LNCAP (cell line): ENCODE results near the gene NPDC1.

ENCODE experiments used
- TF ChIP-seq, protein P1 (sequence below): fragments of 450-650 bp; IDR thresholded peaks from 2 replicates; pipeline ENCODE4 v1.5.1; 2017; ENCODE audit warnings: mild to moderate bottlenecking

Gene NPDC1

GRCh38 chr9:137009938-137010732 is 35.8 kb downstream of the NPDC1 start:
- TF ChIP-seq, protein P1, sequence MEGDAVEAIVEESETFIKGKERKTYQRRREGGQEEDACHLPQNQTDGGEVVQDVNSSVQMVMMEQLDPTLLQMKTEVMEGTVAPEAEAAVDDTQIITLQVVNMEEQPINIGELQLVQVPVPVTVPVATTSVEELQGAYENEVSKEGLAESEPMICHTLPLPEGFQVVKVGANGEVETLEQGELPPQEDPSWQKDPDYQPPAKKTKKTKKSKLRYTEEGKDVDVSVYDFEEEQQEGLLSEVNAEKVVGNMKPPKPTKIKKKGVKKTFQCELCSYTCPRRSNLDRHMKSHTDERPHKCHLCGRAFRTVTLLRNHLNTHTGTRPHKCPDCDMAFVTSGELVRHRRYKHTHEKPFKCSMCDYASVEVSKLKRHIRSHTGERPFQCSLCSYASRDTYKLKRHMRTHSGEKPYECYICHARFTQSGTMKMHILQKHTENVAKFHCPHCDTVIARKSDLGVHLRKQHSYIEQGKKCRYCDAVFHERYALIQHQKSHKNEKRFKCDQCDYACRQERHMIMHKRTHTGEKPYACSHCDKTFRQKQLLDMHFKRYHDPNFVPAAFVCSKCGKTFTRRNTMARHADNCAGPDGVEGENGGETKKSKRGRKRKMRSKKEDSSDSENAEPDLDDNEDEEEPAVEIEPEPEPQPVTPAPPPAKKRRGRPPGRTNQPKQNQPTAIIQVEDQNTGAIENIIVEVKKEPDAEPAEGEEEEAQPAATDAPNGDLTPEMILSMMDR = no peak

- TF ChIP-seq, protein P1 = no peak
These were observed 36.8 kb downstream of the NPDC1 start for GRCh38 chr9:137009217-137009616.

- TF ChIP-seq, protein P1 = no peak
These were observed 37.7 kb downstream of the NPDC1 start for GRCh38 chr9:137008312-137008711.

DNA sequence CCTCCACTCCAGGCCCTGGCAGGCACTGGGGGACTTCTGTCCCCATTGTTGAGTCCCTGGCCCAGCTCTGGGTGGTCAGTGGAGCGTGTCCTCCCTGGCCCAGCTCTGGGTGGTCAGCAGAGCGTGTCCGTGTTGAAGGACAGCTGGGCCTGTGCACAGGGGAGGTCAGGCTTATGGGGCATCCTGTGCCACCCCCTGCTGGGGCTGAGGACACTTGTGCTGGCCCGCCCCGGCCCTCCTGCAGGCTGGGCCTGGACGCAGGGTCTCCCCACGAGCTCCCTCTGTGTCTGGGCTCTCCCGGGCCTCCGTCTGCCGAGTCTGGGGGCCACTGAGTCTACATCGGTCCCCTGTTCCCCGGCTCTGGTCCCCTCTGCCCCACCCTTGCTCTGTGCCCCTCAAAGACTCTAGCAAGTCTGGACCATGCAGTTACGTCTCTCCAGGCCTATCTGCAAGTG is 38.1 kb downstream of the NPDC1 start:
- TF ChIP-seq, protein P1 = no peak

DNA sequence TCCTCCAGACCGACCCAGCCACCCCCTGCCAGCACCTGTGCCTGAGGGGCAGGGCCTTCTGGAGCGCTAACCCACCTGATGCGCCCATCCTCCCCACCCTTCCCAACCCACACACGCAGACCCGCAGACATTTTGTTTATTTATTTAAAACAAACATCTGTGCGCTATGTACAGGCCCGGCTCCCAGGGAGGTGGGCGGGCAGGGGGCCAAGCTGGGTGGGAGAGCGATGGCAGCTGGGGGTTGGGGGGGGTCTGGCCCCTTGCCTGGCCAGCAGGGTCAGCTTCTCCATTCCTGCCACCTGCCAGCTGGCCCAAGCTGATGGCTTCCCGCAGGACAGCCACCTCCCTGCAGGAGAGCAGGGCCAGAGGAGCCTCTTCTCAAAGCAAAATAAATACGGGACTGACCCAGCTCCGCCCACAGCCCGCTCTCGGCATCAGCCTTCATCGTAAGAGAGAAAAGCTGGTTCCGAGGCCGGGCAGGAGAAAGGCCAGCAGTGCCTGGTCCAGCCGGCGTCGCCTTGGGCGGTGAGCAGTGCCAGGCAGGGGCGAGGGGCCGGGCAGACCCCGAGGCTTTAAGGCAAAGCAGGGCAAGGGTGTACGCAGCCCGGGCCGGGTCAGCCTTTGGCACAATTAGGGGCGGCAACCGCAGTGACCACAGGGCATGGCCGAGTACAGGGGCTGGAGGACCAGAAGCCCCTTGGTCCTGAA is 38.7 kb downstream of the NPDC1 start:
- TF ChIP-seq, protein P1 = no peak

- TF ChIP-seq, protein P1 = no peak
These were observed 39.6 kb downstream of the NPDC1 start for GRCh38 chr9:137006116-137007003.

DNA sequence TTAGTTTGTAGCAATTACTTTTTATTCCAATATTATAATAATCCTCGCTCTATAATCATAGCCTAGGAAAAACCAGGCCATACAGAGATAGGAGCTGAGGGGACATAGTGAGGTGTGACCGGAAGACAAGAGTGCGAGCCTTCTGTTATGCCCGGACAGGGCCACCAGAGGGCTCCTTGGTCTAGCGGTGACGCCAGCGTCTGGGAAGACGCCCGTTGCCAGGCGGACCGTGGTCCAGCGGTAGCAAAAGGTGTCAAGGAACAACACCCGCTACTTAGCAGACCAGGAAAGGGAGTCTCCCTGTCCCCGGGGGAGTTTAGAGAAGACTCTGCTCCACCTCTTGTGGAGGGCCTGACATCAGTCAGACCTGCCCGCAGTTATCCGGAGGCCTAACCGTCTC is 41.7 kb downstream of the NPDC1 start:
- TF ChIP-seq, protein P1 = peak; percentile 56
